Measurements from ENCODE around the gene ATPAF2.
"Not testable (repeated sequence)": the region's sequence is repeated elsewhere in the genome, so short reads cannot be mapped to it uniquely, and the experiment has no call there.

Gene ATPAF2

DNA sequence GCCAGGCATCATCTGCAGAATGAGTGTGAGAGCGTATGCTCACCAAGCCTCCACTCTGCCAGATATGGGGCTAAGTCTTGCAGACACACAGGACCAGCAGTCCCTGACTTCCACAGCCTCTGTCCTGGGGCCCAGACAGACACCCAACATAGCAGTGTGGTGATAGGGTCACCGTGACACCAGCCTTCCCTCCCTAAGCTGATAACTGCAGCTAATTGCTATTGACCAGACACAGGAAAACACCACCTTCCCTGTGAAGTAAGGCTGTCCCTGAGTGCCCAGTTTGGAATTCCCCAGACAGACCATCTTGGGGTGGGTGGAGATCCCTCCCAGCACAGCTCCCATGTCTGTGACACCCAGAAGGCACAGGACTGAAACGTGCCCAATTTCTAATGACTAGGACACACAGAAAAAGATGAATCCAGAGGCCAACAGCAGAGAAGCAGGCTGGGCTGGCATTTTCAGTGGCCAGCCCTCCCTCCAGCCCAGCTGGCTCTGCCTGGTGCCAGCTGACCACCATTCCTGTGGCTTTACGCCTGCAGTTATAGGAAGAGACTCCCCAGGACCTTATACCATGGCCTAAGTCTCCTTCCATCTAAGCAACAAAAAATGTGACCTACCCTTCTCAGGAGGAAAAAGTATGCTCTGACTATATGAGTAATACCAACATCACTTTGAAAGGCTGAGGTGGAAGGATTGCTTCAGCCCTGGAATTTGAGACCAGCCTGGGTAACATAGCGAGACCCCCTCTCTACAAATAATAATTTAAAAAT, 30.3 kb downstream of the ATPAF2 start:
- no peaks in the 10 kb centered on the region for H3K27me3 Mint-ChIP-seq
- no peaks in the 10 kb centered on the region for H3K4me1 Mint-ChIP-seq (ENCODE audit: low read depth)
- no peaks in the 10 kb centered on the region for H3K9me3 Mint-ChIP-seq (ENCODE audit: low read depth)
- H3K4me3 Mint-ChIP-seq = no peak overlapping the region
- H3K27ac Mint-ChIP-seq = no peak overlapping the region
- peaks cover 16% of the 10 kb centered on the region for H3K36me3 Mint-ChIP-seq

DNA sequence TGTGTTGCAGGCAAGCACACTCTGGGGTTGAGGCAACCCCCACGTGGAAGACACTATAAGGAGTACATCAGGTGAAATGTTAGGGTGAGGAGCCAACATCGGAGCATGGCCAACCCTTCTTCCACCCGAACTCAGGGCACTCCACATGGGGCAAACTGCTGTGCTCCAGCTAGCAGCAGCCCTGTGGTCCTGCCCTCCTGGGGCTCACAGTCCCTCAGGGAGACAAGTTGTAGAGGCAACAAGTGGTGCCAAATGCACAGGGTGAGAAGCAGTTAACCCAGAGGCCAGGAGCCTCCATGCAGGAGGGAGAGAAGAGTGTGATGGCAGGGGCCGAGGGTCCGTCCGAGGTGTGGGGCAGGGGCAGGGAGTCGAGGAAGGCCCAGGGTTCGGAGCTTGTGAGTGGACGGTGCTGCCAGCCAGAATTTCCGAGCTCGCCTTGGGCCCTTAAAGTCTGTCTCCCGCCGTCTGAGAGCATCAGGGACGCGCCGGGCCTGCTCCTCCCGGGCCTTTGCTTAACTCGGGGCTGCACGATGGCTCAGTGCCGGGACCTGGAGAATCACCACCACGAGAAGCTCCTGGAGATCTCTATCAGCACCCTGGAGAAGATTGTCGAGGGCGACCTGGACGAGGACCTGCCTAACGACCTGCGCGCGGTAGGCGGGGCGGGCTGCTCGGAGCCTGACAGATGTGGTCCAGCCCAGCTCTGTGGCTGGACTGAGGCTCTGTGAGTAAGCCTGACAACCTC, 32.3 kb downstream of the ATPAF2 start:
- H3K9me3 Mint-ChIP-seq (ENCODE audit: low read depth) = no peaks in the 10 kb centered on the region
- no peak overlapping the region for H3K27ac Mint-ChIP-seq
- peaks cover 13% of the 10 kb centered on the region for H3K36me3 Mint-ChIP-seq
- no peak overlapping the region for H3K4me3 Mint-ChIP-seq
- no peaks in the 10 kb centered on the region for H3K4me1 Mint-ChIP-seq (ENCODE audit: low read depth)
- H3K27me3 Mint-ChIP-seq = no peaks in the 10 kb centered on the region

DNA sequence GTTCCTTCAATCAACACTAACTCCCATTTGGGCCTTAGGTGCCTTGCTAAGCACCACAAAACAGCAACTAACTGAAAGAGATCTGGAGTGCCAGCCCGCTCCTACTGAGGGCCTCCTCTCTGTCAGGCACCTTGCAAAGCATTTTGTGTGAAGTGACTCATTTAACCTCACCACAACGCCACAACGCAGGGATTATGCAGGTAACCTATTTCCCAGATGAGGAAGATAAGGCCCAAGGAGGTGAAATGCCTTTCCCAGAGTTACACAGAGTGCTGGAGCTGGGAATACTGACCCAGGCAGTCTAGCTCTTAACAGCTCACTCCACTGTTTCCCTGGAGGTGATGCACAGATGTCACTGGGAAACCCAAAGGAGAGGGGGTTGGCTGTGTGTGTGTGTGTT, 33.5 kb downstream of the ATPAF2 start:
- no peak overlapping the region for H3K27ac Mint-ChIP-seq
- H3K9me3 Mint-ChIP-seq (ENCODE audit: low read depth) = no peaks in the 10 kb centered on the region
- H3K36me3 Mint-ChIP-seq = peaks cover 12% of the 10 kb centered on the region
- no peak overlapping the region for H3K4me3 Mint-ChIP-seq
- no peaks in the 10 kb centered on the region for H3K27me3 Mint-ChIP-seq
- no peaks in the 10 kb centered on the region for H3K4me1 Mint-ChIP-seq (ENCODE audit: low read depth)

DNA sequence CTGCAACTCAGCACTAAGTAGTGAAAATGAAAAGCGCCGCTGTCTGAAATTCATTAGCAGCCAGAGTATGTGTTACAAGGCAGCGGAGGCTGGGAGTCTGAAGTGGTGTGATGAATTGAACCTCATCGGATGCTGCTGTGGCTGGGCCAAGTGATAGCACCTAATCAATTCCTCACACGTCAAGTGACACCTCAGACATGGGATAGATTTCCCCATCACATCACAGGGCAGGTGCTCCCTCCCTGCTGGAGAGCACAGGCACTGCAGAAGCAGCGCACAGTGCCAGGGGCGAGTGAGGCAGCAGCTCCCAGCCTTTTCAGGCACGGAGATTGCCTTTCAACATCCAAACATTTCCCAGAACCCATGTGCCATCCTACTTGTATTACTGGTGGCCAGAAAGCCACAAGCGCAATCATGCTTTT, 34.1 kb downstream of the ATPAF2 start:
- Mint-ChIP-seq H3K27me3 (no peaks in the 10 kb centered on the region), H3K36me3 (peaks cover 9% of the 10 kb centered on the region), H3K9me3 (ENCODE audit: low read depth) (no peaks in the 10 kb centered on the region), H3K4me1 (ENCODE audit: low read depth) (no peaks in the 10 kb centered on the region), H3K4me3 (no peak overlapping the region), H3K27ac (no peak overlapping the region)

DNA sequence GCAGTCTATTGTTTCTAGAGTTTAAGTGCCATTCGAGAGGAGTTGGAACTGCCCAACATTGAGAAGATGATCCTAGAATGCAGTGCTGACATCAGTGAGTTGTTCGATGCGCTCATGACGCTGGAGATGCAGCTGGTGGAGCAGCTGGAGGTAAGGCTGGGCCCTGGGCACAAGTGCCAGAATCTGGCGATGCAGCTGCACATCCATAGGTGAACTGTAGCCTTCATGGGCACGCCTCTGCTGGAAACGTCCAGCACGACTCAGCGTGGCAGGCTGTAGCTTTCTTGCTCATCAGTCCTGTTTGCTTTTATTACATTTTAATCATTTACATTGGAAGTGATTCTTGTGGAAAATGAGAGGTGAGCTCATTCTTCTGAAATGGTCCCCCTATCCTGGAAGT, 34.6 kb downstream of the ATPAF2 start:
- Mint-ChIP-seq H3K4me1 (ENCODE audit: low read depth) (no peaks in the 10 kb centered on the region), H3K27ac (no peak overlapping the region), H3K9me3 (ENCODE audit: low read depth) (no peaks in the 10 kb centered on the region)

DNA sequence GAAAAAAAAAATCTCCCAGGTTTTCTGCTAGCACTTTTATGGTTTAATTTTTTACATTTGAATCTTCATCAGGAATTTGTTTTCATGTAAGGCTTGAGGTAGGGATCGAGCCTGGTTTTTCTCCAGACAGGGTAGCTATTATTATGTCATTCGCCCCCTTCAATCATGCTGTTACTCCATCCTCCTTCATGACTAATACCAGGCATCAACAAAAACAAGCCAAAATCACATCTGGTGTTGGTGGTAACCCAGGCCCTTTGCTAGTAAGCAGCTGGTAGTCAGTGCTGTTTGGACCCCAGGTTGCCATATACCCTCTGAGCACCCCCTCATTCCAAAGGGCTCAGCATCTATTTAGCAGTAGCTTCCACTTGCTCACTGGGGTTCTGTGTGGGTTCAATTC, 36.8 kb downstream of the ATPAF2 start:
- no peaks in the 10 kb centered on the region for H3K4me1 Mint-ChIP-seq (ENCODE audit: low read depth)

More for the DNA sequence above, 34.6 kb downstream of the ATPAF2 start:
- H3K27me3 Mint-ChIP-seq = no peaks in the 10 kb centered on the region
- H3K4me3 Mint-ChIP-seq = no peak overlapping the region
- H3K36me3 Mint-ChIP-seq = peaks cover 6% of the 10 kb centered on the region

DNA sequence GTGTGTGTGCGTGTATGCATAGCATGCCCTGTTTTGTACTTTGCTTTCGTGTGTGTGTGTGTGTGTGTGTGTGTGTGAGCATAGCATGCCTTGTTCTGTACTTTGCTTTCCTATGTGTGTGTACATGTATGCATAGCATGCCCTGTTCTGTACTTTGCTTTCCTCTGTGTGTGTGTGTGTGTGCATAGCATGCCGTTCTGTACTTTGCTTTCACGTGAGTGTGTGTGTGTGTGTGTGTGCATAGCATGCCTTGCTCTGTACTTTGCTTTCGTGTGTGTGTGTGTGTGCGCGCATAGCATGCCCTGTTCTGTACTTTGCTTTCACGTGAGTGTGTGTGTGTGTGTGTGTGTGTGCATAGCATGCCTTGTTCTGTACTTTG, 38.9 kb downstream of the ATPAF2 start:
- Mint-ChIP-seq H3K4me3 (no peak overlapping the region), H3K27me3 (no peaks in the 10 kb centered on the region), H3K9me3 (ENCODE audit: low read depth) (no peaks in the 10 kb centered on the region), H3K27ac (no peak overlapping the region), H3K36me3 (no peaks in the 10 kb centered on the region), H3K4me1 (ENCODE audit: low read depth) (no peaks in the 10 kb centered on the region)

More for the DNA sequence above, 36.8 kb downstream of the ATPAF2 start:
- no peaks in the 10 kb centered on the region for H3K27me3 Mint-ChIP-seq
- peaks cover 2% of the 10 kb centered on the region for H3K36me3 Mint-ChIP-seq
- H3K9me3 Mint-ChIP-seq (ENCODE audit: low read depth) = no peaks in the 10 kb centered on the region
- no peak overlapping the region for H3K4me3 Mint-ChIP-seq
- no peak overlapping the region for H3K27ac Mint-ChIP-seq

DNA sequence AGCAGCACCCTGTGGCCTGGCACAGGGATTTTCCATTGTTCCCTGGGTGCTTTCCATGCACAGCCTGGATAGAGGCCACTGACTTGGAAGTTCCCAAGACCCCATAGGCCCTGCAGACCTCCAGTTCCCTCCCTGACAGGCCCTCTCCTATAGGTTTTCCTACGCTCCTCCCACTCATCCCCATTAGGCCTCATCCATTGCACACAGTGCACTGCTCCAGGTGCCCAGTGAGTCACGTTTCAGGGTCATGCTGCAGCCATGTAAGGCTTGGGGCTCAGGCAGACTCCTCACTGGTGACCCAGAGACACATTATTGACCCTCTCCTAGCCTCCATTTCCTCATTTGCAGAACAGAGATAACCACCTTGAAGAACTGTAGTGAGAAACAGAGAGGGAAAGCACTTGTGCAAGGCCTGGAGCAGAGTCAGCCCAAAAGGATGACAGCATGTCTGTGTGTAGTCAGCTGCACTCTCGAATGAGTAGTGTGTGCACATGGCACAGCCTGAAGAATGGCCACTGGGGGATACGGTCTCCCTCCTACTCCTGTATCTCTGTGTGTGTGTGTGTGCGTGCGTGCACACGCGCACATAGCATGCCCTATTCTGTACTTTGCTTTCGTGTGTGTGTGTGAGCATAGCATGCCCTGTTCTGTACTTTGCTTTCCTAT, 39.5 kb downstream of the ATPAF2 start:
- H3K27me3 Mint-ChIP-seq = no peaks in the 10 kb centered on the region
- H3K27ac Mint-ChIP-seq = no peak overlapping the region
- no peaks in the 10 kb centered on the region for H3K9me3 Mint-ChIP-seq (ENCODE audit: low read depth)
- no peak overlapping the region for H3K4me3 Mint-ChIP-seq
- H3K36me3 Mint-ChIP-seq = no peaks in the 10 kb centered on the region
- no peaks in the 10 kb centered on the region for H3K4me1 Mint-ChIP-seq (ENCODE audit: low read depth)

DNA sequence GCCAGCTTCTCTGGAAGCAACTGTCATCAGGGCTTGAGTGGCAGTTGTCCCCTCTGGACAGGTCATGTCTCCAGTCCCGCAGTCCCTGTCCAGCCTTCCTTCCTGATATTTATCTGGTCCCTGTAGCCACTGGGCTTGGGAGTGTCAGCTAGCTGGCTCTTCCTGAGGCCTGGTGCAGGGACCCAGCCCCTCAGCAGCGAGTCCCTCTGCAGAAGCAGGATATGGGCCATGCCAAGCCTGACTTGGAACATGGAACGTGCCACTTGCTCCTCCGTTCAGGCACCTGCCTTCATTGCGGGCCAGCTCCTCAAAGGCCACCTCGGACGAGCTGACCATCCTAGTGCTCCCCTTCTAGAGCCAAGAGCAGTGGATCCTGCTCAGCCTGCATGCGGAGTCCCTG, 40.0 kb downstream of the ATPAF2 start:
- H3K4me3 Mint-ChIP-seq = no peak overlapping the region
- H3K36me3 Mint-ChIP-seq = no peaks in the 10 kb centered on the region
- no peaks in the 10 kb centered on the region for H3K4me1 Mint-ChIP-seq (ENCODE audit: low read depth)
- H3K27ac Mint-ChIP-seq = no peak overlapping the region
- H3K9me3 Mint-ChIP-seq (ENCODE audit: low read depth) = no peaks in the 10 kb centered on the region
- H3K27me3 Mint-ChIP-seq = no peaks in the 10 kb centered on the region

DNA sequence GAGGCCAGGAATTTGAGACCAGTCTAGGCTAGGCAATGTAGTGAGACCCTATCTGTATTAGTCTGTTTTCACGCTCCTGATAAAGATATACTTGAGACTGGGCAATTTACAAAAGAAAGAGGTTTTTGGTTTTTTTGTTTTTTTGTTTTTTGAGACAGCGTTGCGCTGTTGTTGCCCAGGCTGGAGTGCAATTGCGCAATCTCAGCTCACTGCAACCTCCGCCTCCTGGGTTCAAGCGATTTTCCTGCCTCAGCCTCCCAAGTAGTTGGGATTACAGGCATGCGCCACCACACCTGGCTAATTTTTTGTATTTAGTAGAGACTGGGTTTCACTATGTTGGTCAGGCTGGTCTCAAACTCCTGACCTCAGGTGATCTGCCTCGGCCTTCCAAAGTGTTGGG, 43.1 kb downstream of the ATPAF2 start:
- not testable (repeated sequence) for H3K27me3 Mint-ChIP-seq; H3K27ac Mint-ChIP-seq; H3K9me3 Mint-ChIP-seq (ENCODE audit: low read depth); H3K4me3 Mint-ChIP-seq; H3K36me3 Mint-ChIP-seq; H3K4me1 Mint-ChIP-seq (ENCODE audit: low read depth)

DNA sequence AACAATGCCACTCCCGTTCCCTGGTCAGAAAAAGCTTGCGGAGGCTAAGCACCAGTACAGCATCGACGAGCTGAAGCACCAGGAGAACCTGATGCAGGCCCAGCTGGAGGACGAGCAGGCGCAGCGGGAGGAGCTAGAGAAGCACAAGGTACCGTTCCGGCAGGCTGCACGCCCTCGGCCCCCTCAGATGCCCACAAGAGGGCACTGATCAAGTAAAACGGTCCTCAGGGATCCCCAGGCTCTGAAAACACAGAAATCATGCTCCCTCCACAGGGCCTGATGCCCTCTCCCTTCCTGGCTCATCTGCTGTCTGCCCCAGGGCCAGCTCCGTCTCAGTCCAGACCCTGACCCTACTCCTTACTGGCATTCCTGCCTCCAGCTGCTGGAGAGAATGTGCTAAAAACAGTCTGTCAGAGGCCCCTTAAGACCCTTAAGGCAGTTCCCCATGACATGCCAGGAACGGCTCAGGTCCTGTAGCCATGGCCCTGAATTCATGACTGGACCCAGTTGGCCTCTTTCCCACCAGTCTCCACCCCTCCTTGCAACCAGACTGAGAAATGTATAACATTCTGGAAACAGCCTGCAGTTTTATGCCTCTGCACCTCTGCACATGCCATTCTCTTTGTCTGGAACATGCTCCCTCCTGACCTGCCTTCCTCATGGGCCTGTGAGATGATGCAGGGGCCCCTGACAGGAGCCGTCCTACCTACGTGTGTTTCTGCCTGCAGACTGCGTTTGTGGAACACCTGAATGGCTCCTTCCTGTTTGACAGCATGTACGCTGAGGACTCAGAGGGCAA, 44.5 kb downstream of the ATPAF2 start:
- no peak overlapping the region for H3K4me3 Mint-ChIP-seq
- H3K4me1 Mint-ChIP-seq (ENCODE audit: low read depth) = peaks cover 2% of the 10 kb centered on the region
- no peaks in the 10 kb centered on the region for H3K27me3 Mint-ChIP-seq
- no peaks in the 10 kb centered on the region for H3K36me3 Mint-ChIP-seq
- no peak overlapping the region for H3K27ac Mint-ChIP-seq
- H3K9me3 Mint-ChIP-seq (ENCODE audit: low read depth) = no peaks in the 10 kb centered on the region

DNA sequence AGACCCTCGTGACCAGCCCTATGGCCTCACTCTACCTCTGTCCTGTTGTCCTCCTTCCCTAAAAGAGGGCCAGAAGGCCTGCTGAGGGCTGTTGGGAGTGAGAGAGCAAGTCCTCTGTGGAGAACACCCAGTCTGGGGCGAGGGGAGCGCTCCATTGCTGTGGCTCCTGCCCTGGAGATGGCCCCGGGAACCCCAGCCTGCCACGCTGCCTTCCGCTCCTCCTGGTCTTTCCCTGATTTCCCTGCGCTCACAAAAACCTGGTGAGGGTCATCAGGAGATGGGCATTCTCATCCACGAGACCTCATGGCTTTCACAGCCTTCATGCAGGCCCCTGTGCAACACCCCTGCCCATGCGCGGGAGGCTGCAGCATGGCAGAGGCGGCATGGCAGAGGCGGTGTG, 45.1 kb downstream of the ATPAF2 start:
- no peaks in the 10 kb centered on the region for H3K9me3 Mint-ChIP-seq (ENCODE audit: low read depth)
- no peak overlapping the region for H3K27ac Mint-ChIP-seq
- no peak overlapping the region for H3K4me3 Mint-ChIP-seq
- peaks cover 2% of the 10 kb centered on the region for H3K4me1 Mint-ChIP-seq (ENCODE audit: low read depth)
- no peaks in the 10 kb centered on the region for H3K27me3 Mint-ChIP-seq
- H3K36me3 Mint-ChIP-seq = no peaks in the 10 kb centered on the region

DNA sequence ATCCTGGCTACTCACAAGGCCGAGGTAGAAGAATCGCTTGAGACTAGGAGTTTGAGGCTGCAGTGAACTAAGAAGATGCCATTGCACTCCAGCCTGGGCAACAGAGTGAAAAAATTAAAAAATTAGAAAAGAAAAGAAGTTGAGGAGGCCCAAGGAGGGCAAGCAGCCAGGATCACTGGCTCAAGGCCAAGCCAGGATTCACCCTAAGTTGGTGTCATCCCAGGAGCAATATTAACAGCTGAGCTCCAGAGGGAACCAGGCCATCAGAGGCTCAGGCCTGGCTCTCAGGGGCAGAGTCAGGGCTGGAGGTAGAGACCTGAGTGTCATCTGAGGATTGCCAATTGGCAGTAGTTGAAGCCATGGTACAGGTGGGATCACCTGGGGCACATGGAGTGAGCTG, 45.6 kb downstream of the ATPAF2 start:
- H3K4me3 Mint-ChIP-seq = no peak overlapping the region

DNA sequence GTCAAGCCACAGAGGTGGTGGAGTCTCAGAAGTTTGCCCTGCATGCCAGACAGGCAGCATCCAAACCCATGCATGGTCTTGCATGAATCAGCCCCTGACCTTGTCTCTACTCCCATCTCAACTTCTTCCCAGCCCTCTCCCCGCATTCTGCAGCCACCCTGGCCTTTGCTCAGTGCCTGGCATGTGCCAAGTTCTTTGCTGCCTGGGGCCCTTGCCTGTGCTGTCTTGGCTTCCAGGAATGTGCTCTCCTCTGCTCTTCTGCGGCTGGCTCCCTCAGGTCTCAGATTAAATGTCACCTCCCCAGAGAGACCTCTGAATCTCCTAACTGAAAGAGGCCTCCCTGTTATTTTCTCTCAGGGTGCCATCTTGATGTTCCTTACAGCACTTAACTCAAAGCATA, 48.7 kb downstream of the ATPAF2 start:
- Mint-ChIP-seq H3K36me3 (no peaks in the 10 kb centered on the region), H3K9me3 (ENCODE audit: low read depth) (no peaks in the 10 kb centered on the region), H3K4me1 (ENCODE audit: low read depth) (peaks cover 2% of the 10 kb centered on the region), H3K4me3 (no peak overlapping the region), H3K27ac (no peak overlapping the region), H3K27me3 (no peaks in the 10 kb centered on the region)

More for the DNA sequence above, 45.6 kb downstream of the ATPAF2 start:
- no peaks in the 10 kb centered on the region for H3K9me3 Mint-ChIP-seq (ENCODE audit: low read depth)
- H3K27me3 Mint-ChIP-seq = no peaks in the 10 kb centered on the region
- no peaks in the 10 kb centered on the region for H3K36me3 Mint-ChIP-seq
- no peak overlapping the region for H3K27ac Mint-ChIP-seq
- peaks cover 2% of the 10 kb centered on the region for H3K4me1 Mint-ChIP-seq (ENCODE audit: low read depth)

DNA sequence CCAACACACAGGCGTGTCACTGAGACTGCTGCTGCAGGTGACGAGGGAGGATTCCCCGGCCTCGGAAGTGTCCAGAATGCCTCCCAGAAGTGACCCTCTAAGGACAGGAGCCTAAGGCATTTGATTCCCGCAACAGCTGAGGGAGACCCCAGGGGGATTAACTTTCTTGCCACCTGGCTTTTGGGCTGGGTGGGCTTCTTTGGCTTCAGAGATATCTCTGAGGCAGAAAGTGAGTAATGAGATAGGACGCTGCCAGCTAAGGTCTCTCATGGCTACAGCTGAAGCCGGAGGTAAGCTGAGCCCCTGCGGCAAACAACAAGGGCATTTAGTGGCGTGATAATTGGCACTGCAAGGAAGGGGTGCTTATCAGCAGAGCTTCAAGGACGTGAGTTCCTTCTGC, 49.4 kb downstream of the ATPAF2 start:
- Mint-ChIP-seq H3K27me3 (no peaks in the 10 kb centered on the region), H3K4me3 (no peak overlapping the region), H3K4me1 (ENCODE audit: low read depth) (peaks cover 2% of the 10 kb centered on the region), H3K36me3 (no peaks in the 10 kb centered on the region), H3K9me3 (ENCODE audit: low read depth) (no peaks in the 10 kb centered on the region), H3K27ac (no peak overlapping the region)
